Measurements from ENCODE around the gene UCHL1.

The UCHL1 gene

GRCh38 chr4:41256740-41257256 is at the start of gene UCHL1:
Gene UCHL1, plus strand, starts transcription at chr4:41256928. Its CDS starts 49 bp downstream, at chr4:41256977.
- DNase-seq (ENCODE audit: low read depth in 2 of 2) = no peak

- DNase-seq (ENCODE audit: low read depth in 2 of 2) = no peak
Observed at GRCh38 chr4:41207291-41207831, 49.4 kb upstream of the UCHL1 start.

GRCh38 chr4:41209187-41209586 is 47.5 kb upstream of the UCHL1 start:
- DNase-seq (ENCODE audit: low read depth in 2 of 2) = no peak

- no peak for DNase-seq (ENCODE audit: low read depth in 2 of 2)
Observed at GRCh38 chr4:41209901-41210300, 46.8 kb upstream of the UCHL1 start.

- DNase-seq (ENCODE audit: low read depth in 2 of 2) = no peak
Observed at GRCh38 chr4:41211951-41212615, 44.6 kb upstream of the UCHL1 start.

GRCh38 chr4:41212616-41213203 is 44.0 kb upstream of the UCHL1 start:
- no peak for DNase-seq (ENCODE audit: low read depth in 2 of 2)

- DNase-seq (ENCODE audit: low read depth in 2 of 2) = no peak
Observed at GRCh38 chr4:41213625-41214135, 43.0 kb upstream of the UCHL1 start.

GRCh38 chr4:41214136-41214824 is 42.4 kb upstream of the UCHL1 start, which contains the start of gene APBB2:
Gene APBB2, minus strand, starts transcription at chr4:41214542. Its CDS starts 181,288 bp downstream, at chr4:41033254.
- DNase-seq (ENCODE audit: low read depth in 2 of 2) = peak in 1 of 2 donors; percentile 32

- DNase-seq (ENCODE audit: low read depth in 2 of 2) = no peak
Observed at GRCh38 chr4:41214825-41215146, 41.9 kb upstream of the UCHL1 start.

- DNase-seq (ENCODE audit: low read depth in 2 of 2) = no peak
Observed at GRCh38 chr4:41215155-41215554, 41.6 kb upstream of the UCHL1 start.

GRCh38 chr4:41215969-41216293 is 40.8 kb upstream of the UCHL1 start:
- no peak for DNase-seq (ENCODE audit: low read depth in 2 of 2)

GRCh38 chr4:41216294-41217019 is 40.3 kb upstream of the UCHL1 start:
- peak in 1 of 2 donors; percentile 38 for DNase-seq (ENCODE audit: low read depth in 2 of 2)

- DNase-seq (ENCODE audit: low read depth in 2 of 2) = no peak
Observed at GRCh38 chr4:41217020-41217333, 39.8 kb upstream of the UCHL1 start.

GRCh38 chr4:41217374-41217773 is 39.4 kb upstream of the UCHL1 start:
- no peak for DNase-seq (ENCODE audit: low read depth in 2 of 2)

- no peak for DNase-seq (ENCODE audit: low read depth in 2 of 2)
Observed at GRCh38 chr4:41218703-41219102, 38.0 kb upstream of the UCHL1 start.

GRCh38 chr4:41219421-41219950 is 37.2 kb upstream of the UCHL1 start:
- no peak for DNase-seq (ENCODE audit: low read depth in 2 of 2)

GRCh38 chr4:41221850-41222645 is 34.7 kb upstream of the UCHL1 start:
- DNase-seq (ENCODE audit: low read depth in 2 of 2) = no peak

GRCh38 chr4:41227902-41228301 is 28.8 kb upstream of the UCHL1 start:
- no peak for DNase-seq (ENCODE audit: low read depth in 2 of 2)

- DNase-seq (ENCODE audit: low read depth in 2 of 2) = no peak
Observed at GRCh38 chr4:41232406-41232805, 24.3 kb upstream of the UCHL1 start.

GRCh38 chr4:41232856-41233255 is 23.9 kb upstream of the UCHL1 start:
- DNase-seq (ENCODE audit: low read depth in 2 of 2) = no peak

GRCh38 chr4:41236032-41236431 is 20.7 kb upstream of the UCHL1 start:
- DNase-seq (ENCODE audit: low read depth in 2 of 2) = no peak
